MM.1S (cell line): ENCODE results near the gene UBE2D1.

Source experiments
- DNase-seq: peaks from one replicate; pipeline ENCODE4 v3.0.0-alpha.2; 2015
- H2AFZ ChIP-seq: fragments of 300-600 bp; sonication (generic); 2 replicates; pipeline ENCODE4 v1.6.0; 2016; ENCODE audit warnings: antibody characterized with exemption, low read length
- H3F3A ChIP-seq: fragments of 300-600 bp; sonication (generic); 2 replicates; pipeline ENCODE4 v1.6.1; 2016; ENCODE audit warnings: mild to moderate bottlenecking, antibody characterized with exemption, low read length, moderate library complexity, mixed read lengths; ENCODE audit not compliant: insufficient read depth
- H3K27ac ChIP-seq: fragments of 300-600 bp; sonication (generic); 2 replicates; pipeline ENCODE4 v1.5.1; 2016; ENCODE audit warnings: mild to moderate bottlenecking, low read length
- H3K27me3 ChIP-seq: fragments of 300-600 bp; sonication (generic); replicated peaks from 2 replicates; pipeline ENCODE4 v1.6.0; 2016; ENCODE audit warnings: low read length; ENCODE audit not compliant: insufficient read depth
- H3K36me3 ChIP-seq: fragments of 300-600 bp; sonication (generic); replicated peaks from 2 replicates; pipeline ENCODE4 v1.6.1; 2016; ENCODE audit warnings: mild to moderate bottlenecking, low read length, mixed read lengths; ENCODE audit not compliant: insufficient read depth
- H3K4me1 ChIP-seq: fragments of 300-600 bp; sonication (generic); 2 replicates; pipeline ENCODE4 v1.6.1; 2016; ENCODE audit warnings: low read length, mixed read lengths
- H3K4me2 ChIP-seq: fragments of 300-600 bp; sonication (generic); 2 replicates; pipeline ENCODE4 v1.6.0; 2016; ENCODE audit warnings: low read depth, low read length
- H3K4me3 ChIP-seq: fragments of 300-600 bp; sonication (generic); 2 replicates; pipeline ENCODE4 v1.5.1; 2016; ENCODE audit warnings: low read length, mixed read lengths
- H3K79me2 ChIP-seq: fragments of 300-600 bp; sonication (generic); 2 replicates; pipeline ENCODE4 v1.6.1; 2016; ENCODE audit warnings: mixed run types, low read length, mixed read lengths
- H3K9ac ChIP-seq: fragments of 300-600 bp; sonication (generic); 2 replicates; pipeline ENCODE4 v1.6.1; 2016; ENCODE audit warnings: low read length, mixed read lengths
- H3K9me2 ChIP-seq: fragments of 300-600 bp; sonication (generic); replicated peaks from 2 replicates; pipeline ENCODE4 v1.6.1; 2016; ENCODE audit warnings: mild to moderate bottlenecking, low read length, mixed read lengths; ENCODE audit not compliant: insufficient read depth
- H3K9me3 ChIP-seq: fragments of 300-600 bp; sonication (generic); replicated peaks from 2 replicates; pipeline ENCODE4 v1.6.1; 2016; ENCODE audit warnings: mild to moderate bottlenecking, low read length, mixed read lengths; ENCODE audit not compliant: insufficient read depth
- H4K20me1 ChIP-seq: fragments of 300-600 bp; sonication (generic); 2 replicates; pipeline ENCODE4 v1.6.1; 2016; ENCODE audit warnings: mild to moderate bottlenecking, low read length, moderate library complexity, mixed read lengths; ENCODE audit not compliant: insufficient read depth
- CTCF ChIP-seq: fragments of 300-600 bp; sonication (generic); IDR thresholded peaks from 2 replicates; pipeline ENCODE4 v1.5.1; 2016; ENCODE audit warnings: antibody characterized with exemption, low read length, mixed read lengths
- EZH2 ChIP-seq: fragments of 300-600 bp; sonication (generic); optimal IDR thresholded peaks from 2 replicates; pipeline ENCODE3; 2017; ENCODE audit warnings: low read depth, mild to moderate bottlenecking, antibody characterized with exemption, low read length, mixed read lengths
- EZH2phosphoT487 ChIP-seq: fragments of 300-600 bp; sonication (generic); IDR thresholded peaks from 2 replicates; pipeline ENCODE4 v1.6.1; 2018; ENCODE audit warnings: antibody characterized with exemption, low read length

The UBE2D1 gene

GRCh38 chr10:58372607-58373441 lies 38.0 kb downstream of the UBE2D1 start:
- H4K20me1 ChIP-seq = no peaks in the 10 kb centered on the region
- H3K9me2 ChIP-seq = no peaks in the 10 kb centered on the region
- no peaks in the 10 kb centered on the region for H3K9me3 ChIP-seq
- TF ChIP-seq CTCF = no peak
- TF ChIP-seq EZH2 = no peak
- no peaks in the 10 kb centered on the region for H3K27me3 ChIP-seq
- no peak overlapping the region for H3K4me2 ChIP-seq
- no peaks in the 10 kb centered on the region for H3F3A ChIP-seq
- no peak overlapping the region for H2AFZ ChIP-seq
- no peaks in the 10 kb centered on the region for H3K36me3 ChIP-seq
- H3K9ac ChIP-seq = no peak overlapping the region
- no peak overlapping the region for H3K27ac ChIP-seq
- H3K4me1 ChIP-seq = peaks cover 6% of the 10 kb centered on the region
- no peak overlapping the region for H3K4me3 ChIP-seq
- DNase-seq = no peak
- no peaks in the 10 kb centered on the region for H3K79me2 ChIP-seq

GRCh38 chr10:58373442-58373827 lies 38.6 kb downstream of the UBE2D1 start:
- no peaks in the 10 kb centered on the region for H3K79me2 ChIP-seq
- no peak overlapping the region for H3K27ac ChIP-seq
- no peak overlapping the region for H2AFZ ChIP-seq
- no peak for DNase-seq
- no peaks in the 10 kb centered on the region for H3K9me3 ChIP-seq
- no peak overlapping the region for H3K4me2 ChIP-seq
- no peaks in the 10 kb centered on the region for H3F3A ChIP-seq
- no peak overlapping the region for H3K9ac ChIP-seq
- H3K27me3 ChIP-seq = no peaks in the 10 kb centered on the region
- H3K4me1 ChIP-seq = peaks cover 6% of the 10 kb centered on the region
- TF ChIP-seq CTCF (no peak), EZH2phosphoT487 (no peak), EZH2 (no peak)
- H3K4me3 ChIP-seq = no peak overlapping the region
- no peaks in the 10 kb centered on the region for H3K36me3 ChIP-seq
- no peaks in the 10 kb centered on the region for H4K20me1 ChIP-seq
- H3K9me2 ChIP-seq = no peaks in the 10 kb centered on the region

GRCh38 chr10:58382489-58382995 lies 47.7 kb downstream of the UBE2D1 start:
- no peak for TF ChIP-seq CTCF
- no peak for TF ChIP-seq EZH2phosphoT487
- TF ChIP-seq EZH2 = no peak
- DNase-seq = no peak
- H2AFZ ChIP-seq = no peak overlapping the region
- peaks cover 12% of the 10 kb centered on the region for H3F3A ChIP-seq
- no peaks in the 10 kb centered on the region for H4K20me1 ChIP-seq
- H3K36me3 ChIP-seq = no peaks in the 10 kb centered on the region
- no peak overlapping the region for H3K9ac ChIP-seq
- peaks cover 20% of the 10 kb centered on the region for H3K4me1 ChIP-seq
- no peaks in the 10 kb centered on the region for H3K9me2 ChIP-seq
- H3K4me2 ChIP-seq = no peak overlapping the region
- H3K4me3 ChIP-seq = no peak overlapping the region
- H3K27ac ChIP-seq = no peak overlapping the region
- no peaks in the 10 kb centered on the region for H3K27me3 ChIP-seq
- H3K9me3 ChIP-seq = no peaks in the 10 kb centered on the region
- H3K79me2 ChIP-seq = peaks cover 24% of the 10 kb centered on the region
